IPS-20b (cell line): ENCODE results near the gene PCDHGA1.

Experiments
- H3K27ac ChIP-seq: one replicate; pipeline ENCODE4 v1.5.1; 2013; ENCODE audit warnings: low read length
- H3K27me3 ChIP-seq: 2 replicates; pipeline ENCODE4 v1.6.1; 2013; ENCODE audit warnings: mild to moderate bottlenecking, low read length, inconsistent platforms; ENCODE audit not compliant: insufficient read depth
- H3K36me3 ChIP-seq: 2 replicates; pipeline ENCODE4 v1.6.1; 2013; ENCODE audit warnings: low read depth, mild to moderate bottlenecking, inconsistent platforms, low read length, moderate library complexity; ENCODE audit not compliant: insufficient read depth
- H3K4me1 ChIP-seq: 2 replicates; pipeline ENCODE4 v1.6.1; 2013; ENCODE audit warnings: mild to moderate bottlenecking, control low read depth, inconsistent platforms, low read length, moderate library complexity; ENCODE audit not compliant: insufficient read depth
- H3K4me3 ChIP-seq: 2 replicates; pipeline ENCODE4 v1.5.1; 2013; ENCODE audit warnings: mild to moderate bottlenecking, low read length, inconsistent platforms
- H3K9ac ChIP-seq: 2 replicates; pipeline ENCODE4 v1.6.1; 2013; ENCODE audit warnings: low read depth, mild to moderate bottlenecking, inconsistent platforms, low read length, moderate library complexity
- H3K9me3 ChIP-seq: 2 replicates; pipeline ENCODE4 v1.6.1; 2013; ENCODE audit warnings: mild to moderate bottlenecking, low read depth, low read length, inconsistent platforms; ENCODE audit not compliant: insufficient read depth

The PCDHGA1 gene

DNA sequence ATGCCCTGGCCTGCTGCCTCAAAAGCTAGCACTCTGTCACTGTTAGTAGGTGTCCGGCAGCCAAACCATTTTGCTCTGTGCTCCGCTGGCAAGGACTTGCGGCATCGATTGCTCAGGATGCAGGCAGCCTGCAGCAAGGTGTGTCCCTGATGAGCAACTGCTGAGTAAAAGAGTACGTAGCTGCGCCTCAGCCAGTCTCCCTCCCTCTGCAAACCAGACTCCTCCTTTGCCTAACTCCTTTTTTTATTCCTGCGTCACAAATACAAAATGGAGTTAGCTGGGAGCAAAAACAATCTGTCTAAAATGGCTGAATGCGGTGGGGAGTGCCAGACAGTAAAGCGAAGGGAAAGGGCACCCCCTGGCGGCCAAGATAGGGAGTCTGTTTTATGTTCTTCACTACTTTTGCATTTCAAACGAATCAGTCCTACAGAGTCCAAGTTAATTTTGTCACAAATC, 227.4 kb downstream of the PCDHGA1 start:
- H3K36me3 ChIP-seq, result peaks cover 29% of the 10 kb centered on the region
- H3K4me1 ChIP-seq, result peaks cover 25% of the 10 kb centered on the region
- H3K27ac ChIP-seq, result peak overlapping the region; percentile 59
- H3K9me3 ChIP-seq, result no peaks in the 10 kb centered on the region
- H3K9ac ChIP-seq, result peak overlapping the region; percentile 75
- H3K4me3 ChIP-seq, result peak overlapping the region; percentile 36; the same call in 1 of the 2 replicates
- no peaks in the 10 kb centered on the region for H3K27me3 ChIP-seq

GRCh38 chr5:141558150-141558549, 227.8 kb downstream of the PCDHGA1 start:
- H3K27me3 ChIP-seq, result no peaks in the 10 kb centered on the region
- H3K27ac ChIP-seq, result peak overlapping the region; percentile 40
- peak overlapping the region; percentile 36; the same call in 1 of the 2 replicates for H3K4me3 ChIP-seq
- peaks cover 25% of the 10 kb centered on the region for H3K4me1 ChIP-seq
- no peaks in the 10 kb centered on the region for H3K9me3 ChIP-seq
- H3K36me3 ChIP-seq, result peaks cover 32% of the 10 kb centered on the region
- H3K9ac ChIP-seq, result peak overlapping the region; percentile 39; the same call in 1 of the 2 replicates

GRCh38 chr5:141559461-141559860, 229.1 kb downstream of the PCDHGA1 start:
- peak overlapping the region; percentile 98 for H3K27ac ChIP-seq
- peaks cover 41% of the 10 kb centered on the region for H3K36me3 ChIP-seq
- no peaks in the 10 kb centered on the region for H3K9me3 ChIP-seq
- H3K9ac ChIP-seq, result peak overlapping the region; percentile 87; the same call in 1 of the 2 replicates
- peaks cover 25% of the 10 kb centered on the region for H3K4me1 ChIP-seq
- H3K4me3 ChIP-seq, result no peak overlapping the region
- no peaks in the 10 kb centered on the region for H3K27me3 ChIP-seq

- peak overlapping the region; percentile 56 for H3K4me3 ChIP-seq
Measured at GRCh38 chr5:141560151-141560550, 229.8 kb downstream of the PCDHGA1 start.

GRCh38 chr5:141560725-141561483, 230.6 kb downstream of the PCDHGA1 start:
- H3K9me3 ChIP-seq, result no peaks in the 10 kb centered on the region

More at GRCh38 chr5:141560151-141560550, 229.8 kb downstream of the PCDHGA1 start:
- Histone ChIP-seq H3K9me3 (no peaks in the 10 kb centered on the region), H3K36me3 (peaks cover 36% of the 10 kb centered on the region), H3K27me3 (no peaks in the 10 kb centered on the region), H3K4me1 (peaks cover 25% of the 10 kb centered on the region), H3K9ac (peak overlapping the region; percentile 87), H3K27ac (peak overlapping the region; percentile 98)

More at GRCh38 chr5:141560725-141561483, 230.6 kb downstream of the PCDHGA1 start:
- Histone ChIP-seq H3K27ac (peak overlapping the region; percentile 98), H3K4me3 (peak overlapping the region; percentile 56), H3K36me3 (peaks cover 39% of the 10 kb centered on the region), H3K4me1 (peaks cover 25% of the 10 kb centered on the region), H3K27me3 (no peaks in the 10 kb centered on the region), H3K9ac (peak overlapping the region; percentile 87)
